Endothelial cell of umbilical vein (primary cell): ENCODE data around the gene PTPRE.

Experiments
- CTCF ChIP-seq, 2 donors: IDR thresholded peaks; 1 replicate in 1 of 2; 2 replicates in 1 of 2; pipeline ENCODE4 v1.5.1; 2011; ENCODE audit warnings: low read length in 2 of 2, mild to moderate bottlenecking in 2 of 2, moderate library complexity in 2 of 2, control low read depth in 1 of 2, inconsistent platforms in 1 of 2, low read depth in 1 of 2; ENCODE audit not compliant: insufficient read depth in 1 of 2; ENCODE audit errors: extremely low read depth in 1 of 2
- EZH2 ChIP-seq: IDR thresholded peaks from 2 replicates; pipeline ENCODE4 v1.6.1; 2012; ENCODE audit warnings: borderline replicate concordance, low read depth, mild to moderate bottlenecking, moderate library complexity, low read length, inconsistent platforms; ENCODE audit not compliant: severe bottlenecking
- FOS ChIP-seq: IDR thresholded peaks from 2 replicates; pipeline ENCODE4 v1.6.1; 2011; ENCODE audit warnings: mild to moderate bottlenecking, low read length, moderate library complexity, borderline replicate concordance; ENCODE audit not compliant: insufficient read depth
- GATA2 ChIP-seq: IDR thresholded peaks from 2 replicates; pipeline ENCODE4 v1.7.0; 2011; ENCODE audit warnings: low read depth, mild to moderate bottlenecking, moderate library complexity, mixed read lengths, low read length; ENCODE audit not compliant: insufficient read length, insufficient read depth
- JUN ChIP-seq: IDR thresholded peaks from 2 replicates; pipeline ENCODE4 v1.6.1; 2011; ENCODE audit warnings: borderline replicate concordance, low read depth; ENCODE audit not compliant: insufficient read length, insufficient read depth
- MAX ChIP-seq: IDR thresholded peaks from 2 replicates; pipeline ENCODE4 v1.6.1; 2011; ENCODE audit not compliant: insufficient read depth, insufficient read length
- MYC ChIP-seq: IDR thresholded peaks from one replicate; pipeline ENCODE4 v1.6.1; 2011; ENCODE audit warnings: mild to moderate bottlenecking, low read depth, low read length
- POLR2A ChIP-seq: IDR thresholded peaks from 2 replicates; pipeline ENCODE4 v1.6.1; 2012; ENCODE audit warnings: low read depth, mild to moderate bottlenecking, control low read depth, low read length
- POLR2AphosphoS5 ChIP-seq: IDR thresholded peaks from 2 replicates; pipeline ENCODE4 v1.6.1; 2012; ENCODE audit warnings: low read depth, mild to moderate bottlenecking, control low read depth, low read length, moderate library complexity; ENCODE audit not compliant: insufficient read depth

DNA sequence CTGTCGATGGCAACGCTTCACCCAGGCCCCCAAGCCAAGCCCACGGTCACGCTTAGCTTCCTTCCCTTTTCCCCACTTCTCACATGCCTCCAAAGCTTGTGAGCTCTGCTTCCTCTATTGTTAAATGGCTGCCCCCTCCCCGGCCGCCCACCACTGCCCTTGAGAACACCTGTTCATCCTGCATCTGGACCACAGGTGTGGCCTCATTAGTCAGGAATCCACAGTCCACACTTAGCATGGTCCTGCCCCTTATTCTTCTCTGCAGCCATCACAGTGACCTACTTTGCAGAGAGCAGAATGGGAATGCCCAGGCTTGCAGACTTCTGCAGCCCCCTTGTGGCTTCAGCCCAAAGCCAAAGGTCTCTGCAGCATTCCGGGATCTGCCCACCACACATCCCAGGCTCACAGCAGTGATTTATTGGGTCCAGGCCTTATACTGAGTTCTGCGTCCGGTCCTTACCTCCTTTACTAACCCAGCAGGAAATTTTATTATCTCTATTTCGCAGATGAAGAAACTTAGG, 66.9 kb downstream of the PTPRE start:
- TF ChIP-seq CTCF (IDR thresholded peaks at IDR 0.05; ENCODE audit: extremely low read depth in 1 of 2, insufficient read depth in 1 of 2, low read depth in 1 of 2, low read length in 2 of 2) (peak; percentile 19 to 48), POLR2A (no peak), JUN (no peak), FOS (no peak), POLR2AphosphoS5 (no peak), MAX (no peak), MYC (no peak), EZH2 (no peak), GATA2 (no peak)
